DOHH2 (cell line): ENCODE measurements around the gene FARP2.

Source experiments
- H3F3A ChIP-seq: fragments of 200-600 bp; sonication (generic), shearing (Covaris generic); 2 replicates; pipeline ENCODE4 v1.6.0; 2016; ENCODE audit warnings: antibody characterized with exemption, mild to moderate bottlenecking; ENCODE audit not compliant: control insufficient read depth, insufficient read depth
- H3K27ac ChIP-seq: fragments of 200-600 bp; sonication (generic); 2 replicates; pipeline ENCODE4 v1.5.1; 2014; ENCODE audit warnings: low read depth, mild to moderate bottlenecking, low read length, moderate library complexity
- H3K27me3 ChIP-seq: fragments of 200-600 bp; sonication (generic); 2 replicates; pipeline ENCODE4 v1.6.1; 2014; ENCODE audit warnings: mild to moderate bottlenecking, low read length, mixed read lengths; ENCODE audit not compliant: control insufficient read depth
- H3K36me3 ChIP-seq: fragments of 200-600 bp; sonication (generic); 2 replicates; pipeline ENCODE4 v1.6.1; 2014; ENCODE audit warnings: mild to moderate bottlenecking, low read length, moderate library complexity, mixed read lengths; ENCODE audit not compliant: control insufficient read depth
- H3K4me1 ChIP-seq: fragments of 200-600 bp; sonication (generic); 2 replicates; pipeline ENCODE4 v1.6.1; 2014; ENCODE audit warnings: mild to moderate bottlenecking, low read length, mixed read lengths; ENCODE audit not compliant: control insufficient read depth
- H3K4me2 ChIP-seq: fragments of 200-600 bp; sonication (generic); 2 replicates; pipeline ENCODE4 v1.6.0; 2014; ENCODE audit warnings: mild to moderate bottlenecking, low read length, moderate library complexity
- H3K4me3 ChIP-seq: fragments of 200-600 bp; sonication (generic); 2 replicates; pipeline ENCODE4 v1.5.1; 2014; ENCODE audit warnings: mild to moderate bottlenecking, low read length, mixed read lengths
- H3K79me2 ChIP-seq: fragments of 200-600 bp; sonication (generic); 2 replicates; pipeline ENCODE4 v1.6.1; 2014; ENCODE audit warnings: mild to moderate bottlenecking, low read length, mixed read lengths; ENCODE audit not compliant: control insufficient read depth
- H3K9me2 ChIP-seq: fragments of 200-600 bp; sonication (generic); replicated peaks from 2 replicates; pipeline ENCODE4 v1.6.1; 2014; ENCODE audit warnings: mild to moderate bottlenecking, low read length, mixed read lengths; ENCODE audit not compliant: control insufficient read depth
- H3K9me3 ChIP-seq: fragments of 200-600 bp; sonication (generic); 2 replicates; pipeline ENCODE4 v1.6.1; 2014; ENCODE audit warnings: antibody characterized with exemption, low read length, mixed read lengths; ENCODE audit not compliant: control insufficient read depth, insufficient read depth
- H4K20me1 ChIP-seq: fragments of 200-600 bp; sonication (generic); 2 replicates; pipeline ENCODE4 v1.6.0; 2014; ENCODE audit warnings: low read depth, mild to moderate bottlenecking, antibody characterized with exemption, low read length, moderate library complexity; ENCODE audit not compliant: control insufficient read depth, insufficient read depth
- EZH2phosphoT487 ChIP-seq: fragments of 200-600 bp; sonication (generic); IDR thresholded peaks from 2 replicates; pipeline ENCODE4 v1.6.1; 2017; ENCODE audit warnings: borderline replicate concordance, mild to moderate bottlenecking, antibody characterized with exemption, low read length, moderate library complexity, mixed read lengths
- TF ChIP-seq, protein P1 (sequence below): fragments of 200-600 bp; sonication (generic); IDR thresholded peaks from one replicate; pipeline ENCODE4 v1.5.1; 2014; ENCODE audit warnings: antibody characterized with exemption, mild to moderate bottlenecking, low read depth, low read length; ENCODE audit not compliant: poor library complexity, severe bottlenecking

FARP2 gene

DNA sequence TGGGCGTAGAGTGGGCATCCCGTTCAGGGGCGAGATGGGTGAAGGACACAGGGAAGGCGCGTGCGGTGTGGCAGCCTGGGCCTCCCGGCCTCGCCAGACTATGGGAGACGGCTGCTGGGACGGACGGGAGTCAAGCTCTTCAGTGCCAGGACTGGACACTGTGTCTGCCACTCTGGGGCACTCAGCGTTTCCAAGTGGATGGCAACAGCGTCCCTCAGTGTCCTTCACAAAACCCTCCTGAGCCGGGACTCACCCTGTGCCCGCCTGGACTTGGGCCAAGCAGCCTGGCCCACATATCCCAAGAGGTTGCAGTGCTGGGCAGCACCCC, 186.2 kb downstream of the FARP2 start:
- H3K4me1 ChIP-seq = no peaks in the 10 kb centered on the region

More for the DNA sequence above, 186.2 kb downstream of the FARP2 start:
- H3K9me2 ChIP-seq = no peaks in the 10 kb centered on the region
- H4K20me1 ChIP-seq = no peaks in the 10 kb centered on the region
- H3K27me3 ChIP-seq = peaks cover 12% of the 10 kb centered on the region; the same call in 1 of the 2 replicates
- no peaks in the 10 kb centered on the region for H3K36me3 ChIP-seq
- H3F3A ChIP-seq = no peaks in the 10 kb centered on the region
- no peak overlapping the region for H3K27ac ChIP-seq
- H3K9me3 ChIP-seq = no peaks in the 10 kb centered on the region
- no peaks in the 10 kb centered on the region for H3K79me2 ChIP-seq
- no peak overlapping the region for H3K4me3 ChIP-seq
- TF ChIP-seq EZH2phosphoT487 = no peak
- TF ChIP-seq, protein P1, sequence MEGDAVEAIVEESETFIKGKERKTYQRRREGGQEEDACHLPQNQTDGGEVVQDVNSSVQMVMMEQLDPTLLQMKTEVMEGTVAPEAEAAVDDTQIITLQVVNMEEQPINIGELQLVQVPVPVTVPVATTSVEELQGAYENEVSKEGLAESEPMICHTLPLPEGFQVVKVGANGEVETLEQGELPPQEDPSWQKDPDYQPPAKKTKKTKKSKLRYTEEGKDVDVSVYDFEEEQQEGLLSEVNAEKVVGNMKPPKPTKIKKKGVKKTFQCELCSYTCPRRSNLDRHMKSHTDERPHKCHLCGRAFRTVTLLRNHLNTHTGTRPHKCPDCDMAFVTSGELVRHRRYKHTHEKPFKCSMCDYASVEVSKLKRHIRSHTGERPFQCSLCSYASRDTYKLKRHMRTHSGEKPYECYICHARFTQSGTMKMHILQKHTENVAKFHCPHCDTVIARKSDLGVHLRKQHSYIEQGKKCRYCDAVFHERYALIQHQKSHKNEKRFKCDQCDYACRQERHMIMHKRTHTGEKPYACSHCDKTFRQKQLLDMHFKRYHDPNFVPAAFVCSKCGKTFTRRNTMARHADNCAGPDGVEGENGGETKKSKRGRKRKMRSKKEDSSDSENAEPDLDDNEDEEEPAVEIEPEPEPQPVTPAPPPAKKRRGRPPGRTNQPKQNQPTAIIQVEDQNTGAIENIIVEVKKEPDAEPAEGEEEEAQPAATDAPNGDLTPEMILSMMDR = no peak
- no peak overlapping the region for H3K4me2 ChIP-seq
